Subcutaneous adipose tissue (tissue), 4 donors: ENCODE measurements around the gene GLRX2. TPM values are rescaled to one million over a fixed set of nuclear protein-coding genes. Genes with fewer than 3 reads are reported as not detected.

Experiments used
- small RNA-seq: library from RNA; depleted of rRNA; stranded (forward); fragments of <200 nt; gene quantifications from one replicate; pipeline ENCODE3, GENCODE V24; 2016
- total RNA-seq, 4 donors: library from RNA; depleted of rRNA; stranded (reverse); fragments of >200 nt; gene quantifications; one replicate each; pipeline ENCODE4 v1.1.0, GENCODE V29; 2016
- TF ChIP-seq, protein P1 (sequence below): fragments of 450-650 bp; IDR thresholded peaks from one replicate; pipeline ENCODE4 v1.5.1; 2016; ENCODE audit warnings: low read depth, mild to moderate bottlenecking, control low read depth, antibody characterized with exemption, moderate library complexity

GLRX2 gene
- total RNA-seq, 4 donors from 2014 or later, result 7.7 to 20.2 (median 8.5) TPM

DNA sequence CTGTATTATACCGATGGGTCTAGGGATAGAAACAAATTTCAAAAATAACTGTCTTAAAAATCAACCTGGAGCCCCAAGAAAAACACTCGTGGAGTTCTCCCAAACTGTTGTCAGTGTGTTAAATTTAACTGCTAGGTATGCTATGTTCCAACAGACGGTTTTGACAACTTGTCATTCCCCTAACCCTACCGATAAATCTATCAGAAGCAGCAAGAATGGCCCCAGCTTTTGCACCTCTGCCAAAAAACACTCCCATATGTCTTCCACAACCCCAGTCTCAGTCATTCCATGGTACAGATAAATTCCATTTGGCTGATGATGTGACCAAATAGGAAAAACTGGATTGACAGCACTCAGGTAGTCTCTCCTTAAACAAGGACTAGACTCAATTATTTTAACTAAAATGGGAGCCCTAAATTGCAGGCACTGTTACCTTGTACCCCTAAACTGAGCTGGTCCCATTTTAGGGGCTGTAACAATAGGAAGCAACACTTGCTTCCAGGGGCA, 51.0 kb downstream of the GLRX2 start:
- TF ChIP-seq, protein P1, sequence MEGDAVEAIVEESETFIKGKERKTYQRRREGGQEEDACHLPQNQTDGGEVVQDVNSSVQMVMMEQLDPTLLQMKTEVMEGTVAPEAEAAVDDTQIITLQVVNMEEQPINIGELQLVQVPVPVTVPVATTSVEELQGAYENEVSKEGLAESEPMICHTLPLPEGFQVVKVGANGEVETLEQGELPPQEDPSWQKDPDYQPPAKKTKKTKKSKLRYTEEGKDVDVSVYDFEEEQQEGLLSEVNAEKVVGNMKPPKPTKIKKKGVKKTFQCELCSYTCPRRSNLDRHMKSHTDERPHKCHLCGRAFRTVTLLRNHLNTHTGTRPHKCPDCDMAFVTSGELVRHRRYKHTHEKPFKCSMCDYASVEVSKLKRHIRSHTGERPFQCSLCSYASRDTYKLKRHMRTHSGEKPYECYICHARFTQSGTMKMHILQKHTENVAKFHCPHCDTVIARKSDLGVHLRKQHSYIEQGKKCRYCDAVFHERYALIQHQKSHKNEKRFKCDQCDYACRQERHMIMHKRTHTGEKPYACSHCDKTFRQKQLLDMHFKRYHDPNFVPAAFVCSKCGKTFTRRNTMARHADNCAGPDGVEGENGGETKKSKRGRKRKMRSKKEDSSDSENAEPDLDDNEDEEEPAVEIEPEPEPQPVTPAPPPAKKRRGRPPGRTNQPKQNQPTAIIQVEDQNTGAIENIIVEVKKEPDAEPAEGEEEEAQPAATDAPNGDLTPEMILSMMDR, result no peak

Small RNA genes within 50 kb of the gene (small RNA-seq; reads per million reads assigned to genes)
- gene MIR1278 (not detected), gene SCARNA18B (not detected)

Other genes with a start within 250 kb of the GLRX2 start
- gene UCHL5, start 46.1 kb downstream of the GLRX2 start, total RNA-seq, result 10 to 100 TPM; 29.2 to 42.6 (median 34.0) TPM
- gene RO60, start 45.8 kb downstream of the GLRX2 start, total RNA-seq, result 100 to 1,000 TPM in 1 of 4 donors, 10 to 100 TPM in 3; 65.1 to 120 (median 92.4) TPM
- gene CDC73, start 16.6 kb upstream of the GLRX2 start, total RNA-seq, result 10 to 100 TPM; 35.2 to 74.8 (median 41.8) TPM
- gene B3GALT2, start 81.2 kb upstream of the GLRX2 start, total RNA-seq, result under 1 TPM in 3 of 4 donors, not detected in 1; 0.17 to 0.65 (median 0.22) TPM